ENCODE data around the gene C19orf85.
A peak's percentile ranks its signal among the peaks of the same experiment; 100 is the strongest.

The C19orf85 gene

DNA sequence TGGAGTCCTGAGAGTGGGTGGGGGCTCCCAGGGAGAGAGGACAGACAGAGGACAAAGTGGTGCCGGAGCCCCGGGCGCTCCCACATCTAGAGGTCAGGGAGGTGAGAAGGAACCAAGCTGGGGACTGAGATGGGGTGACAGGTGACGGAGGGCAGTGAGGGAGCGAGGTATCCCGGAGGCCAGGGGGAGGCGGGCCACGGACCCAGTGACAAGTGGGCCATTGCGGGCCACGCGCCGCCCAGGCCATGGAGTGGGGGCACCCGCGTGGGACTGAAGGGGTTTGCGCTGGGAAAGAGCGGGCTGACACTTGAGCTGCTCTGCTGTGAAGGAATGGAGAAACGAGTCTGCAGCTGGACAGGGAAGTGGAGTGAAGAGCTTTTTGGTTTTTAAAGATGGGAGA, 14.5 kb upstream of the C19orf85 start:
- DNase-seq (ENCODE audit: low spot score) (no peak), ATAC-seq (ENCODE audit: low read depth) (no peak)
- no peaks in the 10 kb centered on the region for H3K27me3 ChIP-seq (ENCODE audit: insufficient read depth, poor library complexity, severe bottlenecking)
- no peak overlapping the region for H3K27ac ChIP-seq (ENCODE audit: poor library complexity, severe bottlenecking)
- TF ChIP-seq, protein P1, sequence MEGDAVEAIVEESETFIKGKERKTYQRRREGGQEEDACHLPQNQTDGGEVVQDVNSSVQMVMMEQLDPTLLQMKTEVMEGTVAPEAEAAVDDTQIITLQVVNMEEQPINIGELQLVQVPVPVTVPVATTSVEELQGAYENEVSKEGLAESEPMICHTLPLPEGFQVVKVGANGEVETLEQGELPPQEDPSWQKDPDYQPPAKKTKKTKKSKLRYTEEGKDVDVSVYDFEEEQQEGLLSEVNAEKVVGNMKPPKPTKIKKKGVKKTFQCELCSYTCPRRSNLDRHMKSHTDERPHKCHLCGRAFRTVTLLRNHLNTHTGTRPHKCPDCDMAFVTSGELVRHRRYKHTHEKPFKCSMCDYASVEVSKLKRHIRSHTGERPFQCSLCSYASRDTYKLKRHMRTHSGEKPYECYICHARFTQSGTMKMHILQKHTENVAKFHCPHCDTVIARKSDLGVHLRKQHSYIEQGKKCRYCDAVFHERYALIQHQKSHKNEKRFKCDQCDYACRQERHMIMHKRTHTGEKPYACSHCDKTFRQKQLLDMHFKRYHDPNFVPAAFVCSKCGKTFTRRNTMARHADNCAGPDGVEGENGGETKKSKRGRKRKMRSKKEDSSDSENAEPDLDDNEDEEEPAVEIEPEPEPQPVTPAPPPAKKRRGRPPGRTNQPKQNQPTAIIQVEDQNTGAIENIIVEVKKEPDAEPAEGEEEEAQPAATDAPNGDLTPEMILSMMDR (IDR thresholded peaks at IDR 0.05; ENCODE audit: poor library complexity, severe bottlenecking): no peak
- H3K4me1 ChIP-seq (ENCODE audit: insufficient read depth, poor library complexity, severe bottlenecking): peaks cover 9% of the 10 kb centered on the region
- H3K36me3 ChIP-seq (ENCODE audit: low read depth): no peaks in the 10 kb centered on the region
- no peak overlapping the region for H3K4me3 ChIP-seq (ENCODE audit: severe bottlenecking)
- no peaks in the 10 kb centered on the region for H3K9me3 ChIP-seq (ENCODE audit: severe bottlenecking)

DNA sequence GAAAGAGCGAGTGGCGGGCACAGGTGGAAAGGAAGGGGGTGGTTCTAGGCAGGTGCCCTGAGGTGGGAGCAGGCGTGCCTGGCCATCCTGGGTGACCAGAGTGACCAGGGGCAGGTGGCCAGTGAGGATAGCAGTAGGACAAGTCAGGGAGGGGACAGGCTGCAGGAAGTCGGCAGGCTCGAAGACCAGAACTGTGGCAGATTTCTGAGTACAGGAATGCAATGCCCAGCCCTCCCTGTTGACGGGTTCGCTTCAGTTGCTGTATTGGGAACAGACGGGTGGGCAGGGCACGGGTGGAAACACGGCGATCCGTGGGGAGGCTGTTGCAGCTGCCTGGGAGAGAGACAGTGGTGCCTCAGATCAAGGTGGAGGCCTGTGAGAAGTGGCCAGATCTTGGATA, 13.8 kb upstream of the C19orf85 start:
- Histone ChIP-seq H3K36me3 (ENCODE audit: low read depth) (no peaks in the 10 kb centered on the region), H3K4me3 (ENCODE audit: severe bottlenecking) (no peak overlapping the region), H3K27me3 (ENCODE audit: insufficient read depth, poor library complexity, severe bottlenecking) (no peaks in the 10 kb centered on the region), H3K27ac (ENCODE audit: poor library complexity, severe bottlenecking) (no peak overlapping the region), H3K4me1 (ENCODE audit: insufficient read depth, poor library complexity, severe bottlenecking) (peaks cover 9% of the 10 kb centered on the region), H3K9me3 (ENCODE audit: severe bottlenecking) (no peaks in the 10 kb centered on the region)
- no peak for ATAC-seq (ENCODE audit: low read depth)
- DNase-seq (ENCODE audit: low spot score): no peak
- TF ChIP-seq, protein P1 (IDR thresholded peaks at IDR 0.05; ENCODE audit: poor library complexity, severe bottlenecking): no peak

- ATAC-seq (ENCODE audit: low read depth) (no peak), DNase-seq (ENCODE audit: low spot score) (no peak)
- Histone ChIP-seq H3K4me1 (ENCODE audit: insufficient read depth, poor library complexity, severe bottlenecking) (peaks cover 9% of the 10 kb centered on the region), H3K4me3 (ENCODE audit: severe bottlenecking) (no peak overlapping the region), H3K27ac (ENCODE audit: poor library complexity, severe bottlenecking) (no peak overlapping the region), H3K27me3 (ENCODE audit: insufficient read depth, poor library complexity, severe bottlenecking) (no peaks in the 10 kb centered on the region), H3K36me3 (ENCODE audit: low read depth) (no peaks in the 10 kb centered on the region), H3K9me3 (ENCODE audit: severe bottlenecking) (no peaks in the 10 kb centered on the region)
- TF ChIP-seq, protein P1 (IDR thresholded peaks at IDR 0.05; ENCODE audit: poor library complexity, severe bottlenecking): no peak
Observed at GRCh38 chr19:55477905-55478304, 13.4 kb upstream of the C19orf85 start.

DNA sequence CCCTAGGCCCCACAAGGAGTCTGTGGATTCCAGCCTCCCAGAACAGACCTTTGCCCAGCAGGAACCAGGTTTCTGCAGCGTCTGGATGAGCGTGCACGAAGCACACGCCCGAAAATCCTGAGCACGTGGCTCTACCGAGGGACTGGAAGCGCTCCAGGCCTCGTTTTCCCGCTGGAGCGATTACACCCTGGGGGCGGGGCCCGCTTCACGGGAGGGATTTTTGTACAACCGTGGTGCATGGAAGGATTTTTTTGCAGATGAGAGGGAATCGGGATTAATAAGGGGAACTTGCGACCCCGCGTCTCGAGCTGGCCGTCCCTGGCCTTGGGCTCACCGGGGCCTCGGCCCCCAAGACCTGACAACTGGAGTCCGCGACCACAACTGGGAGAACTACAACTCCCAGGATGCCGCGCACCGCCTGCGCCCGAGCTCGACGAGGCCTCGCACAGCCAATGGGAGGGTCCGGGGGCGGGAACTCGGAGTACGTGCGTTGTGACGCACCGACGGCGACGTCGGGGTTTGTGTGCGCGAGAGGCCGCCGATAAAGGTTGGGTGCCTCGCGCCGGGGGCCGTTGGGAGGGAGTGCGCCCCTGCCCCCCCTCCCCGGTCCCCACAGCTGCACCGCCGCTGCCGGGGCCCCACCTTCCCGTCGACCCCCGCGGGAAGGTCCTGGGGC, 11.7 kb upstream of the C19orf85 start, which contains the start of gene ZNF628:
TSS of gene ZNF628 (plus strand) at position 518 of the 676 bp plus-strand sequence. CDS start 3,294 bp downstream, outside the sequence.
- Histone ChIP-seq H3K36me3 (ENCODE audit: low read depth) (no peaks in the 10 kb centered on the region), H3K27me3 (ENCODE audit: insufficient read depth, poor library complexity, severe bottlenecking) (no peaks in the 10 kb centered on the region), H3K27ac (ENCODE audit: poor library complexity, severe bottlenecking) (peak within 1 kb of the TSS; percentile 77), H3K4me1 (ENCODE audit: insufficient read depth, poor library complexity, severe bottlenecking) (peaks cover 9% of the 10 kb centered on the region), H3K4me3 (ENCODE audit: severe bottlenecking) (peak within 1 kb of the TSS; percentile 40), H3K9me3 (ENCODE audit: severe bottlenecking) (no peaks in the 10 kb centered on the region)
- TF ChIP-seq, protein P1 (IDR thresholded peaks at IDR 0.05; ENCODE audit: poor library complexity, severe bottlenecking): no peak
- peak; percentile 89 for ATAC-seq (ENCODE audit: low read depth)
- DNase-seq (ENCODE audit: low spot score): peak; percentile 99
